Smooth muscle cell (in vitro differentiated cells): ENCODE data around the gene MLN. TPM values are rescaled to one million over a fixed set of nuclear protein-coding genes. Genes with fewer than 3 reads are reported as not detected.

Experiments used
- DNase-seq: peaks from one replicate; lab custom pipeline; 2025; ENCODE audit not compliant: unreplicated experiment; lab: John Stamatoyannopoulos, UW
- H2AFZ ChIP-seq: fragments of 200-600 bp; sonication (generic); 2 replicates; pipeline ENCODE4 v1.6.0; 2016; ENCODE audit warnings: antibody characterized with exemption, low read depth, mild to moderate bottlenecking
- H3F3A ChIP-seq: fragments of 200-600 bp; sonication (generic); 2 replicates; pipeline ENCODE4 v1.6.0; 2017; ENCODE audit warnings: antibody characterized with exemption, low read depth
- H3K27ac ChIP-seq: fragments of 200-600 bp; sonication (generic); 2 replicates; pipeline ENCODE4 v1.5.1; 2016; ENCODE audit warnings: low read depth, mild to moderate bottlenecking
- H3K27me3 ChIP-seq: fragments of 200-600 bp; sonication (generic); 2 replicates; pipeline ENCODE4 v1.6.1; 2016; ENCODE audit warnings: low read depth, mild to moderate bottlenecking
- H3K36me3 ChIP-seq: fragments of 200-600 bp; sonication (generic); 2 replicates; pipeline ENCODE4 v1.5.1; 2016; ENCODE audit warnings: low read depth
- H3K4me1 ChIP-seq: fragments of 200-600 bp; sonication (generic); 2 replicates; pipeline ENCODE4 v1.5.1; 2016; ENCODE audit warnings: low read depth
- H3K4me2 ChIP-seq: fragments of 200-600 bp; sonication (generic); 2 replicates; pipeline ENCODE4 v1.6.0; 2016; ENCODE audit warnings: mild to moderate bottlenecking
- H3K4me3 ChIP-seq: fragments of 200-600 bp; sonication (generic); 2 replicates; pipeline ENCODE4 v1.5.1; 2016; ENCODE audit warnings: mild to moderate bottlenecking
- H3K79me2 ChIP-seq: fragments of 200-600 bp; sonication (generic); 2 replicates; pipeline ENCODE4 v1.6.0; 2016; ENCODE audit warnings: low read depth, mild to moderate bottlenecking
- H3K9ac ChIP-seq: fragments of 200-600 bp; sonication (generic); 2 replicates; pipeline ENCODE4 v1.6.0; 2016; ENCODE audit warnings: low read depth
- H3K9me3 ChIP-seq: fragments of 200-600 bp; sonication (generic); replicated peaks from 2 replicates; pipeline ENCODE4 v1.5.1; 2016; ENCODE audit warnings: low read depth
- H4K20me1 ChIP-seq: fragments of 200-600 bp; sonication (generic); 2 replicates; pipeline ENCODE4 v1.6.0; 2016; ENCODE audit warnings: low read depth
- WGBS: methylation state at CpG from one replicate; pipeline ENCODE4 v1.1.7; 2016; ENCODE audit warnings: low lambda C conversion rate; 5-methylcytosine and 5-hydroxymethylcytosine counted together
- polyA plus RNA-seq: library from polyadenylated mRNA; unstranded; fragments of >200 nt; fragmentation: Nextera tagmentation; extraction: Ambion mirVana; gene quantifications from 2 replicates; pipeline ENCODE4 v1.2.1, GENCODE V29; 2016
- total RNA-seq: library from RNA; depleted of rRNA; stranded (reverse); fragments of >200 nt; gene quantifications from 2 replicates; pipeline ENCODE4 v1.2.3, GENCODE V29; 2014
- TF ChIP-seq, protein P1 (sequence below): fragments of 200-600 bp; sonication (generic); IDR thresholded peaks from 2 replicates; pipeline ENCODE4 v1.5.1; 2017; ENCODE audit warnings: borderline replicate concordance, mild to moderate bottlenecking, antibody characterized with exemption; ENCODE audit not compliant: insufficient read depth, poor library complexity, severe bottlenecking

The MLN gene
- total and polyA plus RNA-seq, 2 experiments from 2014 or later: not detected

DNA sequence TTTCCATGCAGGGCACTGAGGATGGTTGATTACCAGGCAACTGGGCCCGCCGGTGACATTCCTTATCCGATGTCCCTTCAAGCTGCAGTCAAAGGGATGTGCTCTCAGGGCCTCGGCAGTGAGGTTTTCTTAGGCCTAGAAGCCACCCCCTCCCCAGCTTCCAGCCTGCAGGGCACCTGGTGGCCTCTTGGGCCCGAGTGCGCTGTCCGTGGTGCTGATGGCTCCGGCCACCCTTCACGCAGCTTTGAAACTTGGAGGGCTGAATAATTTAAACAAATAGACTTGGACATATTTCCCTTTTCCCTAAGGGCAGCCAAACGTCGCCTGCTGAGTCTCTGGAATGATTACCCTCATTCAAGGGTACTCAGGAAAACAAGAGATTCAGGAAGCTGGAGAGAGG is 8.9 kb upstream of the MLN start:
- Histone ChIP-seq H3K79me2 (no peaks in the 10 kb centered on the region), H3K4me1 (peaks cover 18% of the 10 kb centered on the region), H3K9me3 (no peaks in the 10 kb centered on the region), H4K20me1 (no peaks in the 10 kb centered on the region), H3K4me2 (no peak overlapping the region), H3K27ac (no peak overlapping the region), H3K36me3 (no peaks in the 10 kb centered on the region), H3F3A (no peaks in the 10 kb centered on the region), H2AFZ (no peak overlapping the region), H3K27me3 (peaks cover 18% of the 10 kb centered on the region), H3K9ac (no peak overlapping the region), H3K4me3 (no peak overlapping the region)
- TF ChIP-seq, protein P1, sequence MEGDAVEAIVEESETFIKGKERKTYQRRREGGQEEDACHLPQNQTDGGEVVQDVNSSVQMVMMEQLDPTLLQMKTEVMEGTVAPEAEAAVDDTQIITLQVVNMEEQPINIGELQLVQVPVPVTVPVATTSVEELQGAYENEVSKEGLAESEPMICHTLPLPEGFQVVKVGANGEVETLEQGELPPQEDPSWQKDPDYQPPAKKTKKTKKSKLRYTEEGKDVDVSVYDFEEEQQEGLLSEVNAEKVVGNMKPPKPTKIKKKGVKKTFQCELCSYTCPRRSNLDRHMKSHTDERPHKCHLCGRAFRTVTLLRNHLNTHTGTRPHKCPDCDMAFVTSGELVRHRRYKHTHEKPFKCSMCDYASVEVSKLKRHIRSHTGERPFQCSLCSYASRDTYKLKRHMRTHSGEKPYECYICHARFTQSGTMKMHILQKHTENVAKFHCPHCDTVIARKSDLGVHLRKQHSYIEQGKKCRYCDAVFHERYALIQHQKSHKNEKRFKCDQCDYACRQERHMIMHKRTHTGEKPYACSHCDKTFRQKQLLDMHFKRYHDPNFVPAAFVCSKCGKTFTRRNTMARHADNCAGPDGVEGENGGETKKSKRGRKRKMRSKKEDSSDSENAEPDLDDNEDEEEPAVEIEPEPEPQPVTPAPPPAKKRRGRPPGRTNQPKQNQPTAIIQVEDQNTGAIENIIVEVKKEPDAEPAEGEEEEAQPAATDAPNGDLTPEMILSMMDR: peak; percentile 20
- DNase-seq: peak; percentile 20
- WGBS: 5% methylated on average over 11 of the region's 11 CpGs

DNA sequence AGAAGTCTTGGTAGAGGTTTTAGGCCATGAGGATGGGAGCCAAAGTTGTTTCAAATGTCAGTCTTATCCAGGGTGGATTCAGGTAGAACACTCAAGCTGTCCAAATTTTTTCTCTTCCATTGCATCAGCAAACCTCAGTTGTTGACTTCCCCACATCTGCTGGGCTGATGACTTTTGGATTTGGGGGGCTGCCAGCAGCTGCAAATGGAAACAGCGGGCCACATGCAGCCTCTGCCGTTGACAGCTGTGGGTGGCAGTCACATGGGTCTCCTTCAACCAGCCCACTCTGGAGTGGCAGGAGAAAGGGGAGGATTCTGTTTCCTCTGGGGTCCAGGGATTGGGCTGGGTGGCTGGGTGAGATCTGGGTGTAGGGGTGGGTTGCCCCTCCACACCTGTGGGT is 5.8 kb upstream of the MLN start:
- H3K4me1 ChIP-seq: peaks cover 18% of the 10 kb centered on the region
- peaks cover 18% of the 10 kb centered on the region for H3K27me3 ChIP-seq
- H3K27ac ChIP-seq: no peak overlapping the region
- no peak overlapping the region for H3K4me3 ChIP-seq
- H3K9ac ChIP-seq: no peak overlapping the region
- H3K4me2 ChIP-seq: no peak overlapping the region
- TF ChIP-seq, protein P1: no peak
- DNase-seq: no peak
- H2AFZ ChIP-seq: no peak overlapping the region
- H3F3A ChIP-seq: no peaks in the 10 kb centered on the region
- H3K79me2 ChIP-seq: no peaks in the 10 kb centered on the region
- H3K36me3 ChIP-seq: no peaks in the 10 kb centered on the region
- 87% methylated on average over 2 of the region's 2 CpGs for WGBS
- H4K20me1 ChIP-seq: no peaks in the 10 kb centered on the region
- no peaks in the 10 kb centered on the region for H3K9me3 ChIP-seq

DNA sequence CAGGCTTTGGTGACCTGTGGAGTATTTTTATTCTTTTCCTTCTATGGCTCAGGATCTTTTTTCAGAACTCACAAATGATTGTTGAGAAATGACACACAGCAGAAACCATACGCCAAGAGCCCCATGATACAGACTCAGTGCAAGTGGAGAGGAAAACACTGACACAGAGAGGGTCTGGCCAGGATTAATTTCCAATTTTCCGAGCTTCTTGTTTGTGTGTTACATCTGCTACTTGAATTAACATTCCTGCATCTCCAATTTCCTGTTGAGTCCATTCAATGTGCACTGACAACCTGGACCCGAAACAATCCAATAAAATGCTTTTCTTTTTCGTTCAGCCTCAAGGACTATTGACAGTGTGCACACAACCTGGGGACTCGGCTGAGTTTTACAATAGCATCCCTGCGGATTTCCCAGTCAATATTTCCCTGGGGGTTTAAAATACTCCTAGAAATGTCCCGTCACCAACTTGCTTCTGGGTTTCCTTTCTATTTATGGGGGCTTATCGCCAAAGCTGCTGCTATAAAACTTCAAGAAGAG is 4.9 kb upstream of the MLN start:
- Histone ChIP-seq H3K4me3 (no peak overlapping the region), H3K36me3 (no peaks in the 10 kb centered on the region), H3K4me1 (peaks cover 21% of the 10 kb centered on the region), H3K27me3 (peaks cover 14% of the 10 kb centered on the region), H3K9me3 (no peaks in the 10 kb centered on the region), H3K27ac (no peak overlapping the region), H2AFZ (no peak overlapping the region), H3K9ac (no peak overlapping the region), H3K4me2 (no peak overlapping the region), H3K79me2 (no peaks in the 10 kb centered on the region), H4K20me1 (no peaks in the 10 kb centered on the region), H3F3A (no peaks in the 10 kb centered on the region)
- TF ChIP-seq, protein P1: no peak
- 63% methylated on average over 8 of the region's 8 CpGs for WGBS
- no peak for DNase-seq

DNA sequence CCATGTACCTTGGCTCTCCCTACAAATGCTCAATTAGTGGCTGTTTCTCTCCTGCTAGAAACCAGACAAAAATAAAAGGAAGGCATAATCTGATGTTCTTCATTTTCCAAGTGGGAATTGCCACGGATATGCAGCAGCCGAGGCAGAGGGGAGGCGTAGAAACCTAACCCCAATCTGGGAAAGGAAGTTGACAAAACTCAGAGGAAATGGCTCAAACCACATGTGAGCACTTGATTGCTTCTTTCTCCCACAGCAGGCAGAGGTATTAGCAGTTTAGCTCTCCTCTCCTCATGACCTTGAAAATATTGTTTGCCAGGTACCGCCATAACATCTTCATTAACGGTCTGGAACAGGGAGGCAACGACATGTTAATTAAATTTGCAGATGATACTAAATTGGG is 3.8 kb upstream of the MLN start:
- H3K4me3 ChIP-seq: no peak overlapping the region
- no peak for DNase-seq
- WGBS: 90% methylated on average over 6 of the region's 6 CpGs

More for the DNA sequence above, 3.8 kb upstream of the MLN start:
- H3K9me3 ChIP-seq: no peaks in the 10 kb centered on the region
- H3K9ac ChIP-seq: no peak overlapping the region
- peaks cover 11% of the 10 kb centered on the region for H3K27me3 ChIP-seq
- TF ChIP-seq, protein P1: no peak
- H3K4me2 ChIP-seq: no peak overlapping the region
- H3F3A ChIP-seq: no peaks in the 10 kb centered on the region
- H4K20me1 ChIP-seq: no peaks in the 10 kb centered on the region
- no peaks in the 10 kb centered on the region for H3K79me2 ChIP-seq
- no peak overlapping the region for H3K27ac ChIP-seq
- H3K4me1 ChIP-seq: peaks cover 26% of the 10 kb centered on the region
- no peak overlapping the region for H2AFZ ChIP-seq
- no peaks in the 10 kb centered on the region for H3K36me3 ChIP-seq
